Stimulated activated memory B cell treated with anti-CD40 and anti-IgM and Interleukin-4, amounts not matched to agents 10 μg/mL and 1 μg/mL and 100 μg/mL, for 72 hours (primary cell): ENCODE results near the gene SPINK6.

Experiments
- ATAC-seq: fragments of 150-1000 bp; cut with Tn5 transposase; 2 replicates; pipeline ENCODE4 v1.10.0; 2021
- H3K27ac Mint-ChIP-seq: one replicate; pipeline ENCODE4 v1.8.0; 2022; ENCODE audit warnings: mild to moderate bottlenecking, mixed read lengths
- H3K27me3 Mint-ChIP-seq: one replicate; pipeline ENCODE4 v1.8.0; 2022; ENCODE audit warnings: mixed read lengths
- H3K36me3 Mint-ChIP-seq: one replicate; pipeline ENCODE4 v1.8.0; 2022; ENCODE audit warnings: mixed read lengths
- H3K4me1 Mint-ChIP-seq: one replicate; pipeline ENCODE4 v1.8.0; 2022; ENCODE audit warnings: mixed read lengths
- H3K4me3 Mint-ChIP-seq: one replicate; pipeline ENCODE4 v1.8.0; 2022; ENCODE audit warnings: mild to moderate bottlenecking, moderate library complexity, mixed read lengths
- H3K9me3 Mint-ChIP-seq: one replicate; pipeline ENCODE4 v1.8.0; 2022; ENCODE audit warnings: mixed read lengths

SPINK6 gene, protein sequence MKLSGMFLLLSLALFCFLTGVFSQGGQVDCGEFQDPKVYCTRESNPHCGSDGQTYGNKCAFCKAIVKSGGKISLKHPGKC

DNA sequence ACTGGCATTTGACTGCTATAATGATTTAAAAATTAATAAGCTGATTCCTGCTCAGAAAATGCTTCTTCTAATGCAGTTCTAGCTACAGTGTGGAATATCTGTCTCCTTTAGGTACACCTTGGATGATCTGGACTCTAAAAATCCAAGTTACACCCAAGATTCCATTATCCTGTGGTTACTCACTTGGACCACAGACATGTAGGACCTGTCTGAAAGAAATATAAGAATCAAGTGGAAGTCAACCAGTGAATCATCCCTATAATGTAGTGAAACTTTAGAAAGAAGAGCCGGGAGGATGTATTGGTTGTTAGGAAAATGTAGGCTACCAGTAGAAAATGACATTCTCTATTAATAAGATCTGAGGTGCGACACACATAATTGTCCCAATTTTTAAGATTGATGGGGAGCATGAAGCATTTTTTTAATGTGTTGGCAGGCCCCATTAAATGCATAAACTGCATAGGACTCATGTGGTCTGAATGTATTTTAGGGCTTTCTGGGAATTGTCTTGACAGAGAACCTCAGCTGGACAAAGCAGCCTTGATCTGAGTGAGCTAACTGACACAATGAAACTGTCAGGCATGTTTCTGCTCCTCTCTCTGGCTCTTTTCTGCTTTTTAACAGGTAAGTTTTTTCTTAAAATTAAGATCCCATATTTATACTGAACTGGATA, at the start of gene SPINK6:
Gene SPINK6, plus strand, starts transcription at position 512 of the 673 bp plus-strand sequence. Its CDS starts 55 bp downstream, at position 567.
- no peak for ATAC-seq
- Mint-ChIP-seq H3K4me1 (no peaks in the 10 kb centered on the region), H3K4me3 (no peak within 1 kb of the TSS), H3K27me3 (no peaks in the 10 kb centered on the region), H3K36me3 (no peaks in the 10 kb centered on the region), H3K9me3 (no peaks in the 10 kb centered on the region), H3K27ac (no peak within 1 kb of the TSS)

DNA sequence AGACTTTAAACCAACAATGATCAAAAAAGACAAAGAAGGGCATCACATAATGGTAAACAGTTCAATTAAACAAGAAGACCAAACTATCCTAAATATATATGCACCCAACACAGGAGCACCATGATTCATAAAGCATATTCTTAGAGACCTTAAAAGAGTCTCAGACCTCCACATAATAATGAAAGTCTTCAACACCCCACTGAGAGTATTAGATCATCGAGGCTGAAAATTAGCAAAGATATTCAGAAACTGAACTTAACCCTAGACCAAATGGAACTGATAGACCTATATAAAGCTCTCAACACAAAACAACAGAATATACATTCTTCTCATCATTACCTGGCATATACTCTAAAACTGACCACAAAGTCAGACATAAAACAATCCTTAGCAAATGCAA, 46.2 kb upstream of the SPINK6 start:
- Mint-ChIP-seq H3K27ac (no peak overlapping the region), H3K4me1 (no peaks in the 10 kb centered on the region)
- no peak for ATAC-seq

DNA sequence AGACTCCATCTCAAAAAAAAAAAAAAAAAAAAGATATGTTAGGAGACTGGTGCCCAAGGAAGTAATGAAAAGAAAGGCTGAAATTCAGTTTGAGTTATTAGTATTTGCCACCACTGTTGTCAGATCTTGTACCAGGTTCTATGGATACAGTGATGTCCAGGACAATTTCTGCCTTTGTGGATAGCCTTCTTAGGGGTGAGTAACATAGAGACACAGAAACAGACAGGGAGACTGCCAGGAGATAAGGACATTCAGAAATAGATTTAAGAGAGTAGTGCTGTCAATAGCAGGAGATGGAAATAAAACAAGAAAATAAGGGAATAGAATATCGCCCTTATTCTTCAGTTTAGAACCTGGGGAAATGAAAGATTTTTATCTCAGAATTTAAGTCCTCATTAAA, 40.8 kb upstream of the SPINK6 start:
- H3K9me3 Mint-ChIP-seq, result no peaks in the 10 kb centered on the region

More for the DNA sequence above, 46.2 kb upstream of the SPINK6 start:
- Mint-ChIP-seq H3K36me3 (no peaks in the 10 kb centered on the region), H3K9me3 (peaks cover 11% of the 10 kb centered on the region), H3K27me3 (no peaks in the 10 kb centered on the region), H3K4me3 (no peak overlapping the region)

DNA sequence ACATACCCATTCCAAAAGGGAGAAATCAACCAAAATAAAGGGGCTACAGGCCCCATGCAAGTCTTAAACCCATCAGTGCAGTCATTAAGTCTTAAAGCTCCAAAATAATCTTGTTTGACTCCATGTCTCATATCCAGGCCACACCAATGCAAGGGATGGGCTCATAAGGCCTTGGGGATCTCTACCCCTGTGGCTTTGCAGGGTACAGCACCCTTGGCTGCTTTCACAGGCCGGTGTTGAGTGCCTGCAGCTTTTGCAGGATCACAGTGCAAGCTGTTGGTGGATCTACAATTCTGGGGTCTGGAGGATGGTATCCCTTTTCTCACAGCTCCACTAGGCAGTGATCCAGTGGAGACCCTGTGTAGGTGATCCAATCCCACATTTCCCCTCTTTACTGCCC, 39.5 kb upstream of the SPINK6 start:
- Mint-ChIP-seq H3K27ac (no peak overlapping the region), H3K27me3 (no peaks in the 10 kb centered on the region), H3K36me3 (no peaks in the 10 kb centered on the region), H3K4me1 (no peaks in the 10 kb centered on the region), H3K9me3 (no peaks in the 10 kb centered on the region), H3K4me3 (no peak overlapping the region)
- no peak for ATAC-seq

More for the DNA sequence above, 40.8 kb upstream of the SPINK6 start:
- Mint-ChIP-seq H3K27me3 (no peaks in the 10 kb centered on the region), H3K27ac (no peak overlapping the region), H3K4me3 (no peak overlapping the region), H3K4me1 (no peaks in the 10 kb centered on the region), H3K36me3 (no peaks in the 10 kb centered on the region)
- no peak for ATAC-seq

DNA sequence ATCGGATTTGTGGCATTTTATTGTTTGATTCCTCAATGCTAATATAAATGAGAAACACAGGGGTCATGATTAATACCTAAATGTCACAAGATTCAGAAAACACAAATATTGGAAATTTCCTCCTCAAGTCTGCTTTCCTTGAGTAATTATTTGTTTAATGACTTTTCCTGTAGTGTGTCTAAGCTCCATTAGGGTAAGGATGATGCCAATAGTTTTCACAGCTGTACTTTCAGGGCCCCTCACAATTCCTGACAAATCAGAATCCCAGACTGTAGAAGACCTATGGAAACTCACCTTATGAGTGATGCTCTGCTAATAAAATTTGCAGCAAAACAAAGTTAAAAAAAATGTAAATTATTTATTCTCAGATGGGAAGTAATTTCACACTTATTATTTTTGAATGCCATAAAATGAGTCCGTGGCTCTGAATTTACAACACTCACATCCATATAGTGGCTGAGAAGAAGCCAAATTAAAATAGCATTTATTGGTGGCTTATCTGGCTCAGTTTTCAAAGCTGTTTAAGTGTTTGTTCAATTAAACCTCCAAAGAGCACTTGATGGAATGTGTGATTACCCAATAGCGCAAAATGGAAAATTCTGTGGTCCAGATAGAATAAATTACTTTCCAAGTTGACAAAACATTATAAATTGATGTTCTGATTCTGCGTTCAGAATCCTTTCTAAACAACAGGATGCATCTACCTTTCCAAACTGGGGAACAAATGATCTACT, 36.1 kb upstream of the SPINK6 start:
- H3K9me3 Mint-ChIP-seq, result no peaks in the 10 kb centered on the region
- no peaks in the 10 kb centered on the region for H3K4me1 Mint-ChIP-seq
- no peaks in the 10 kb centered on the region for H3K36me3 Mint-ChIP-seq
- H3K27me3 Mint-ChIP-seq, result no peaks in the 10 kb centered on the region
- H3K27ac Mint-ChIP-seq, result no peak overlapping the region
- no peak for ATAC-seq
- H3K4me3 Mint-ChIP-seq, result no peak overlapping the region

DNA sequence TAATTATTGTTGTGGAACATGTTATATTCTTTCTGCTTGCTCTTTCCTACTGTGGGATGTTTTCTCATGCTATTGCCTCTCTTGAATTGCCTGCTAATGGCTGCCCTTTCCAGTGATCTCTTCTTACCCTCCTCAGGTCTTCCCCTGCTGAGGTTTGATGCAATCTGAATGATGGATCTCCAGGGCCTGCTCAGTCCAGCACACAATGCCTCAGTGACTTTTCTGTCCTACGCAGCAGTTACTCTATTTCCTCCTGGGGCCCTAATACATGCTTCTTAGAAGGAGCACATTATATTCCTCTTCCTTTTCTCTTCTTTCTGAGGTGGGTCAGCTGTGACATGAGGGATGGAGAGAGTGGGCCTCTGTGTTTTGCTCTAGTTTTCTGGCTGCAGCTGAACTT, 34.6 kb upstream of the SPINK6 start, which contains the start of gene SPINK14:
Gene SPINK14, plus strand, starts transcription at position 301 of the 400 bp plus-strand sequence. CDS start 1,187 bp downstream, outside the sequence.
- Mint-ChIP-seq H3K4me1 (no peaks in the 10 kb centered on the region), H3K9me3 (no peaks in the 10 kb centered on the region), H3K4me3 (no peak within 1 kb of the TSS), H3K27me3 (peaks cover 11% of the 10 kb centered on the region), H3K27ac (no peak within 1 kb of the TSS), H3K36me3 (no peaks in the 10 kb centered on the region)
- no peak for ATAC-seq

DNA sequence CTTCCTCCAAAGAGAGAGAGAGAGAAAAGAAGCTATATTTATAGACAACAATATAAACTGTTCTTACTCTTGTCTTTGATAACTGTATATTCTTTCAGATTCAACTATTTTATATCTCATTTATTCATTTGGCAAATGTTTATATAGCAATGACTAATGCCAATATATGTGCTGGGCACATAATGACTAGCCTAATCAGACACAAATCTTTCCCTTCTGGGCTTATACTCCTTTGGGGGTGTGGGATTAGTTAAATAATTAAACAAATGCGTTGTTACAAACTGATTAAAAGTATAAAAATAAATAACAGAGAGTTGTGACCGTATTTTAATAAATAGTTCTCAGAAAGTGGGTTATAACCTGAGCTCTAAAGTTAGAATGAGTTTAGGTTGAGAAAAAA, 30.5 kb upstream of the SPINK6 start:
- peaks cover 11% of the 10 kb centered on the region for H3K27me3 Mint-ChIP-seq
- no peak overlapping the region for H3K4me3 Mint-ChIP-seq
- H3K4me1 Mint-ChIP-seq, result no peaks in the 10 kb centered on the region
- no peaks in the 10 kb centered on the region for H3K9me3 Mint-ChIP-seq
- no peak for ATAC-seq
- H3K27ac Mint-ChIP-seq, result no peak overlapping the region
- no peaks in the 10 kb centered on the region for H3K36me3 Mint-ChIP-seq

DNA sequence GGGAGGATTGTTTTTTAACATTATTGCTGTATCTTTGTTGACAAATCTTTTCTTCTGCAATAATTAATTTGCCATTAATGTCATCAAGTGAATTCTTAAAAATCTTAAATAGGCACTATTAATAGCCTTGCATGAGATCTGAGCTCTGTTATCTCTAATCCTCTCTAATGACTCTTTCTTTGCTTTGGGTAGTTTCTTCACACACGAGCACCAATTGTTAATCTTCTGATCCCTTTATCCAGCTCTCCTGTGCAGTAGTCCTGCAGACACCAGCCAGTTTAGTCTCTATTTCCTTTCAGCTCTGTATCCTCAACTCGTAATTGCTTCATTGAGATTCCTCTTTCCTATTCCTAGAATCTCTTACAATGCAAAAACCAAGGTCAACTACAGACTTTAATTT, 26.4 kb upstream of the SPINK6 start:
- H3K4me1 Mint-ChIP-seq, result no peaks in the 10 kb centered on the region
- H3K27me3 Mint-ChIP-seq, result peaks cover 19% of the 10 kb centered on the region
- no peak overlapping the region for H3K4me3 Mint-ChIP-seq
- H3K36me3 Mint-ChIP-seq, result no peaks in the 10 kb centered on the region
- H3K27ac Mint-ChIP-seq, result no peak overlapping the region
- H3K9me3 Mint-ChIP-seq, result no peaks in the 10 kb centered on the region
- no peak for ATAC-seq

DNA sequence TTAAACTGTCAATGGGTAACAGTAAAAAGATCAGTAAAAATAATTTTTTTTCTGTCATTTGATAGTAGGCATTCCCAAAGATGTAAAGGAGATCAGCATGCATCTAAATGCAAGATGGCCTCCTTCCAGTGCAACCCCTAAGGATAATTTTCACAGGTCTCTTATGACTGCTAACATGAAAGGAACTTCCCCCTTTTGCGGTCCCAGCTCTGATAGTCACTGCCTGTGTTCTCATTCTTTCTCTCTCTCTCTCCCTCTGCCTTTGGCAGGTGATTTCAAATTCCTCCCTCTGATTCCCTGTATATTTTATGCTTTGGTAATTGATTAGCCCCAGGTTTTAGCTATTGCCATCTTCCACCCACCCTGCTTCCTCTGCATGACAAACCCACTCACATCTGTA, 25.6 kb upstream of the SPINK6 start:
- peaks cover 18% of the 10 kb centered on the region for H3K27me3 Mint-ChIP-seq
- H3K9me3 Mint-ChIP-seq, result no peaks in the 10 kb centered on the region
- H3K4me1 Mint-ChIP-seq, result no peaks in the 10 kb centered on the region
- ATAC-seq, result no peak
- no peaks in the 10 kb centered on the region for H3K36me3 Mint-ChIP-seq
- no peak overlapping the region for H3K27ac Mint-ChIP-seq
- no peak overlapping the region for H3K4me3 Mint-ChIP-seq

DNA sequence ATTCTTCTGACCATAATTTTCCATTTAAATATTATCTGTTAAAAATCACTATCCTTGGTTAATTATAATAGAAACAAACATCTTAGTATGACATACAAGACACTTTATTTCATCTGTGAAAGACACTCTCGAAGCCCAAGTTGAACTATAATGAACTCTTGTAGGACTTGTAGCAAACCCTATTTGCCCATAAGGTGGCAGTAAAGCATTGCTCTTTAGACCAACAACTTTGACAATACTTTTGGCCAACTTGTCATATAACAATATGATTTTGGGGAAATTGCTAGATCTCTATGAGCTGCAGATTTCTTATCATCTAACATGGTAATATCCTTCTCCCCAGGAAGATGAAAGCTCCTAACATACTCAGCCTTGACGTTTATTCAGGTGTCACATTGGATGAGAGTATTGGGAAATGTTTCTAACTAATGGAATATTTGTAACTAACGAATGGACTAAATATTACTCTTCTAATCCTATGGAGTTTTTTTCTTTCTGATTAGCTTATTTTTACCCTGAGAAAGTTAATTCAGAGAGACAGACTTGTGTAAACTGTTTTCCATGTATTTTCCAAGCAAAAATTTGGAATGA, 23.5 kb upstream of the SPINK6 start:
- Mint-ChIP-seq H3K36me3 (no peaks in the 10 kb centered on the region), H3K4me3 (no peak overlapping the region), H3K9me3 (no peaks in the 10 kb centered on the region), H3K27me3 (peaks cover 8% of the 10 kb centered on the region), H3K4me1 (no peaks in the 10 kb centered on the region), H3K27ac (no peak overlapping the region)
- ATAC-seq, result no peak

DNA sequence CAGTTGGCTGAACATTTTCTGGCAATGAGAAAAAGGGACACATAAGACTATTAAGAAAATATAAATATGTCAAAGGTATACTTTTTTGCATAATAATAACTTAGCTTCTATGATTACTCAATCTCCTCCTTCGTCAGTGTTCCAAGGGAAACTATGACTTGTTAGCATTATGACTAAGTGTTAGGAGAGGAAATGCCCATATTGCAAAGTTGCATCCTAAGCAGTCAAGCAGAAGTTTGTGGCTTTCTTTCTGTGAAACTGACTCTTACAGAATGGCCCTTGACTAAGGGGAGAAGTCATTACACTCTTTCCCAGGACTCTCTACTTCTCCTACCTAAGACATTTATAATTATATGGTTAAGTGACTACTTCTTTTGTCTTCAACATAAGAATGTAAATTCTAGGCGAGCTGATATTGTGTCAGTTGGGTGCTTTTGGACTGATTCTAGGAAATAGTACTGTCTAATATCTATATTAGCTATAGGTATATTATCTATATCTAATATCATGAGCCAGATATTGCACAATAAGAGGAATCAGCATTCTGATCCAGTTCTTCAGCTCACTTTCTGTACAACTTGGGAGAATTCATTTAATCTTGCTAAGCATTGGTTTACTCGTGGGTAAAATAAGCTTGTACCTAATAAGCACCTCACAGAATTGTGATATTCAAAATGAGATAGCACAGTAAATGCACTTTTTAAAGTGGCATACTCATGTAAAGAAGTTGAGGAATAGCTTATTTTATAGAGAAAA, 16.4 kb upstream of the SPINK6 start:
- H3K27ac Mint-ChIP-seq, result no peak overlapping the region
- peak; percentile 34 for ATAC-seq
- H3K4me3 Mint-ChIP-seq, result no peak overlapping the region

DNA sequence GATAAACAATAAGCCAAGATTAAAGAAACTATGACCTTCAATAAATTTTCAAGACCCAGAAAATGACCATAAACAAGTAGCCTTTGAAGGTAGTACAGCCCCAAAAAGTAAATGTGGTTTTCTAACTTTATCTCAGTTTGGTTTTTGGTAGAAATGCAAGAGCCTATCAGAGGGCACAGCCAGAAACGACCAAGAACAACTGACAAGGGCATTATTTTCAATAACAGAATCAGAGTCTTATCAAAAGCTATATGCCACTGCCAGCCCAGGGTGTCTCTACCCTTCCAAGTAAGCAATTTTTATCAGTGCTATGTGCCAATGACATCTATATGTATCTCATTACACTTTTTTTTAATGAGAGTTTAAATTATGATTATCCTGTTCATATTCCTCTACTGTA, 11.8 kb upstream of the SPINK6 start:
- H3K27ac Mint-ChIP-seq, result no peak overlapping the region
- H3K27me3 Mint-ChIP-seq, result peaks cover 9% of the 10 kb centered on the region
- ATAC-seq, result no peak
- H3K36me3 Mint-ChIP-seq, result no peaks in the 10 kb centered on the region
- no peak overlapping the region for H3K4me3 Mint-ChIP-seq
- no peaks in the 10 kb centered on the region for H3K4me1 Mint-ChIP-seq
- no peaks in the 10 kb centered on the region for H3K9me3 Mint-ChIP-seq

More for the DNA sequence above, 16.4 kb upstream of the SPINK6 start:
- Mint-ChIP-seq H3K9me3 (no peaks in the 10 kb centered on the region), H3K27me3 (peaks cover 19% of the 10 kb centered on the region), H3K4me1 (no peaks in the 10 kb centered on the region), H3K36me3 (no peaks in the 10 kb centered on the region)

DNA sequence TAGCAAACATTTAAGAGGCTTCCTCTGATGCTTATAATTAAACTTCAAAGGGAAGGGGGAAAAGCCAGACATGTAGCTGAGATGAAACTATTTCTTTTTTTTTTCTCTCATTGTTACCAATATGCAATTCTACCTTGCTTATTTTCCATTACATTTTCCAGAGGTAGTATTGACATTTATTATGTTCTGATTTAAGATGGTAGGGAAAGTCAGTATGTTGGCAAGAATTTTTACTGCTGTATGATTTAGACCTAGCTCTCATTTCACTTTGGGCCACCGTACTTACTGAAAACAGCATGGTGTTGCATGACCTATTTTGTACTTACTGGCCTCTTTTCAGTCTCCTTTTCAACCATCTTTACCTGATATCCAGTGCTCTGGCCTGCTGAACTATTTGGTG, 9.6 kb upstream of the SPINK6 start:
- no peaks in the 10 kb centered on the region for H3K4me1 Mint-ChIP-seq
- H3K4me3 Mint-ChIP-seq, result no peak overlapping the region
- no peaks in the 10 kb centered on the region for H3K36me3 Mint-ChIP-seq
- ATAC-seq, result no peak
- no peak overlapping the region for H3K27ac Mint-ChIP-seq
- no peaks in the 10 kb centered on the region for H3K9me3 Mint-ChIP-seq
- H3K27me3 Mint-ChIP-seq, result no peaks in the 10 kb centered on the region

DNA sequence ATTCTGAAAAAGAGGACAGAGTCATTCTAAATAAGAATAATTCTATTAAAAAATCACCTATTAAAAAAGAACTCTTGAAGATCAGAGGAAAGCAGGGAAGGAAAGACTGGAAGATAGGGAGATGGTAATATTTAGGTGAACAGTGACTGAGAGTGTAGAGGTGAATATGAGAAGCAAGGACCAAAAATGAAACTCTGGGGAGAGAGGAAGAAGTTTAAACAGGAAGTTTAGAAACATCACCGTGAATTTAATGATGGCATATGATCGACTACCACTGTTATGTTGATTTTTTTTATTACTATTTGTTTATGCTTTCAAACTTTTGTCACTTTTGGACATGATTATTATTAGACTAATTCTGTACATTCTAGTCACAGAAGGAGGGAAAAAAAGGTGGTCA, 1.7 kb upstream of the SPINK6 start:
- H3K9me3 Mint-ChIP-seq, result no peaks in the 10 kb centered on the region
- H3K4me1 Mint-ChIP-seq, result no peaks in the 10 kb centered on the region
- no peak overlapping the region for H3K4me3 Mint-ChIP-seq
- H3K27ac Mint-ChIP-seq, result no peak overlapping the region
- H3K36me3 Mint-ChIP-seq, result no peaks in the 10 kb centered on the region
- ATAC-seq, result no peak
- H3K27me3 Mint-ChIP-seq, result no peaks in the 10 kb centered on the region
